PFSK-1 (cell line): ENCODE measurements around the gene MMP11.

Experiments
- POLR2AphosphoS5 ChIP-seq: IDR thresholded peaks from 2 replicates; pipeline ENCODE4 v1.6.1; 2012; ENCODE audit warnings: low read depth, mild to moderate bottlenecking, control low read depth, low read length, moderate library complexity
- REST ChIP-seq, 2 experiments: IDR thresholded peaks; 2 replicates each; pipeline versions ENCODE4 v1.6.1 to v1.8.0; 2011 to 2012; ENCODE audit warnings: low read depth in 2 of 2, low read length in 2 of 2, control low read depth in 1 of 2, inconsistent platforms in 1 of 2, mild to moderate bottlenecking in 1 of 2, moderate library complexity in 1 of 2; ENCODE audit not compliant: insufficient read depth in 1 of 2
- SIN3A ChIP-seq: IDR thresholded peaks from 2 replicates; pipeline ENCODE4 v1.6.1; 2012; ENCODE audit warnings: mild to moderate bottlenecking, low read length, moderate library complexity, borderline replicate concordance; ENCODE audit not compliant: insufficient read depth
- TAF1 ChIP-seq: IDR thresholded peaks from 2 replicates; pipeline ENCODE4 v1.6.1; 2012; ENCODE audit warnings: low read length, control low read depth, borderline replicate concordance; ENCODE audit not compliant: insufficient read depth

GRCh38 chr22:23786261-23786710, 13.6 kb downstream of the MMP11 start:
- TF ChIP-seq POLR2AphosphoS5 (no peak), TAF1 (no peak), SIN3A (no peak), REST (IDR thresholded peaks at IDR 0.05; ENCODE audit: insufficient read depth in 1 of 2, low read depth in 2 of 2, low read length in 2 of 2) (no peak)
